ENCODE results near the gene CDH26. TPM values are rescaled to one million over a fixed set of nuclear protein-coding genes. Genes with fewer than 3 reads are reported as not detected.

The CDH26 gene
- total and polyA plus RNA-seq, 5 donors: 0.39 to 1.7 (median 1.2) TPM

DNA sequence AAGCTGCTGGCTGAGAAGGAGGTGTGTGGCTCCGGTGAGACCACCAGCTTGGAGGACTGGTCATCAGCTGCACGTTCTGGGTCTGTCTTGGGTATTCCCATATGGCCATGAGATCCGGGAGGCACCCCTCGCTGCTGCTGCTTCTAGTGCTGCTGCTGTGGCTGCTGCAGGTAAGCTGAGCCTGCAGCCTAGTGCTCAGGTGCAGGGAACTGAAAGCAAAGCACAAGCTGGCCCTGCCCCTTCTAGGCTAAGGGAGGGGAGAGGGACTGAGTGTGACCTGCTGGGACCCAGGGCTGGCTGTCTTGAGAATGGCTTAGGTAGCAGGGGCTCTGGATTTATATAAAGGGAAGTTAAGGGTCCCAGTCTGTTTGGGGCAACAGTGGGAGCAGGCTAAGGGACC lies 403 bp downstream of the CDH26 start:
- H3K27ac ChIP-seq (ENCODE audit: low read length): no peak overlapping the region
- no peaks in the 10 kb centered on the region for H3K4me1 ChIP-seq (ENCODE audit: control insufficient read depth, insufficient read depth, low read length)
- WGBS: 85% methylated on average over 4 of the region's 4 CpGs
- no peaks in the 10 kb centered on the region for H3K27me3 ChIP-seq (ENCODE audit: control insufficient read depth, insufficient read depth)
- H3K9me3 ChIP-seq (ENCODE audit: control insufficient read depth, low read length): no peaks in the 10 kb centered on the region
- no peak for DNase-seq
- no peak for ATAC-seq
- H3K4me3 ChIP-seq (ENCODE audit: low read length): no peak overlapping the region
- intact Hi-C loops (cut with DNase I): no loop called here

DNA sequence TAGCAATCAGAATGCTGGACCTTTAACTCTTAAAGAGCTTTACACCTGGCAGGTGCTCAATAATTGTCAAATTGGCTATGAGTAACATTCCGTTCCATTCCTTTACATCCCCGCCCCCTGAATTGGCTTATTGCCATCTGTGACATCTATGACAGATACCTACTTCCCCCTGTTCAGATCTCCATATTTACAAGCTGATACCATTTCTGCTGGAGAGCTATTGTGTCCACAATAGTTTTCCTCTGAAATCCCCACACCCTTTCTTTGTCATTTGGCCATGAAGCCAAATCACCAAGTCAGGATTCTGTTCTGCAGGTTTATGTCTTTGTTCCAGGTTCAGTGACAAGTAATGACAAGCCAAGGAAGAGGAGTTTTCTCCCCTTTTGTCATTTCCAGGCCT lies 3.2 kb downstream of the CDH26 start:
- Histone ChIP-seq H3K4me3 (ENCODE audit: low read length) (no peak overlapping the region), H3K27me3 (ENCODE audit: control insufficient read depth, insufficient read depth) (no peaks in the 10 kb centered on the region), H3K4me1 (ENCODE audit: control insufficient read depth, insufficient read depth, low read length) (no peaks in the 10 kb centered on the region), H3K27ac (ENCODE audit: low read length) (no peak overlapping the region), H3K9me3 (ENCODE audit: control insufficient read depth, low read length) (no peaks in the 10 kb centered on the region)
- intact Hi-C loops (cut with DNase I): no loop called here
- WGBS: 76% methylated on average over 2 of the region's 2 CpGs
- no peak for ATAC-seq
- no peak for DNase-seq

DNA sequence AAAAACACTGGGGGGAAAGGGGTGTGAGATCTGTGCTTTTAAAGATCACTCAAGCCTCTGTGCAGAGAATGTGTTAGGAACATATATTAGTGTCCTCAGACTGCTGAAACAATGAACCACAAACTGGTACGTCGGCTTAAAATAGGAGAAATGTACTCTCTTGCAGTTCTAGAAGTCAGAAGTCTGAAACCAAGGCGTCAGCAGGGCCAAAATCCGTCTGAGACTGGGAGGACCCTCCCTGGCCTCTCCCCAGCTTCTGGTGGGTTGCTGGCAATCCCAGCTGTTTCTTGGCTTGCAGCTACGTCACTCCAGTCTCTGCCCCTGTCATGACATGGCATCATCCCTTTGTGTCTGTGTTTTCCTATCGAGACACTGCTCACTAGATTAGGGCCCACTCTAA lies 3.9 kb downstream of the CDH26 start:
- ATAC-seq (no peak), DNase-seq (no peak)
- H3K27me3 ChIP-seq (ENCODE audit: control insufficient read depth, insufficient read depth): no peaks in the 10 kb centered on the region
- no peak overlapping the region for H3K4me3 ChIP-seq (ENCODE audit: low read length)
- no peaks in the 10 kb centered on the region for H3K4me1 ChIP-seq (ENCODE audit: control insufficient read depth, insufficient read depth, low read length)
- H3K9me3 ChIP-seq (ENCODE audit: control insufficient read depth, low read length): no peaks in the 10 kb centered on the region
- no peak overlapping the region for H3K27ac ChIP-seq (ENCODE audit: low read length)
- intact Hi-C loops (cut with DNase I): no loop called here
- whole genome bisulfite sequencing: 81% methylated on average over 6 of the region's 6 CpGs

DNA sequence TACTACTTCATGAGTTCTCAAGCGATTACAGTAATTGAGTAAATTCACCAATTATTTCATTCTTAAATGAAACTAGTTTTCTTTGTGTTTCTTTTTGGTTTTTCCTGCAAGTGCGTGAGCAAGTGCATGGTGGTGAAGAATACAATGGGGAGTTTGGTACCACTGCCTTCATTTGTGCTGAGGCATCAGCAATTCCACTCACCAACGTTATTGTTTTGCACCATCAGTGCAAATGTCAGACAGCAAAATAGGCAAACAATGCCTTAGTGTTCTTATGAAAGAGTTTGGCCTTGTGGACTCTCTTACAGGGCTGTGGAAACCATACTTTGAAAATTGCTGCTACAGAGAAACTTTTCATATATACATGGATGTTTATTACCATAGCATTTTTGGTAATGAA lies 8.2 kb downstream of the CDH26 start:
- ATAC-seq (no peak), DNase-seq (no peak)
- Histone ChIP-seq H3K9me3 (ENCODE audit: control insufficient read depth, low read length) (no peaks in the 10 kb centered on the region), H3K4me1 (ENCODE audit: control insufficient read depth, insufficient read depth, low read length) (no peaks in the 10 kb centered on the region), H3K27ac (ENCODE audit: low read length) (no peak overlapping the region), H3K4me3 (ENCODE audit: low read length) (no peak overlapping the region), H3K27me3 (ENCODE audit: control insufficient read depth, insufficient read depth) (no peaks in the 10 kb centered on the region)
- 84% methylated on average over 3 of the region's 3 CpGs for WGBS
- intact Hi-C loops (cut with DNase I): no loop called here

DNA sequence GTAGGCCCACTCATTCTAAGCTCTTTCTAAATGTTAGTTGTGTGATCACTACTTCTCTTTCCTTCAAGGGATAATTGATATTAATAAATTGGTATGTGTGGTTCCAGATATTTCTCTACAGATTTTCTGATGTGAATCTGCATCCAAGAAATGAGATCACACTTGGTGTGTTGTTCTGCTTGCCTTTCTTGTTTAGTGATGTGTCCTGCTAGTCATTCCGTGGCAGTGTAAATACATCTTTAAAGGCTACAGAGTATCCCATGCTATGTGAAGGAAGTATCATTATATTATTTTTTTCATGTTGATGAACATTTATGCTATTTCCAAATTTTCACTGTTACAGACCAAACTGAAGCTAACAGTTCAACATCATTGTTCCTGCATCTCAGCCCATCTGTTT lies 13.2 kb downstream of the CDH26 start:
- ATAC-seq (no peak), DNase-seq (no peak)
- Histone ChIP-seq H3K27ac (ENCODE audit: low read length) (no peak overlapping the region), H3K4me3 (ENCODE audit: low read length) (no peak overlapping the region), H3K27me3 (ENCODE audit: control insufficient read depth, insufficient read depth) (no peaks in the 10 kb centered on the region), H3K9me3 (ENCODE audit: control insufficient read depth, low read length) (no peaks in the 10 kb centered on the region), H3K4me1 (ENCODE audit: control insufficient read depth, insufficient read depth, low read length) (no peaks in the 10 kb centered on the region)
- intact Hi-C loops (cut with DNase I): no loop called here
- WGBS: 92% methylated on average over 1 of the region's 1 CpG

GRCh38 chr20:59972037-59972801 lies 14.0 kb downstream of the CDH26 start:
- 81% methylated on average over 12 of the region's 12 CpGs for WGBS
- intact Hi-C loops (cut with DNase I): no loop called here
- Histone ChIP-seq H3K4me3 (ENCODE audit: low read length) (no peak overlapping the region), H3K9me3 (ENCODE audit: control insufficient read depth, low read length) (no peaks in the 10 kb centered on the region), H3K27ac (ENCODE audit: low read length) (no peak overlapping the region), H3K27me3 (ENCODE audit: control insufficient read depth, insufficient read depth) (no peaks in the 10 kb centered on the region), H3K4me1 (ENCODE audit: control insufficient read depth, insufficient read depth, low read length) (no peaks in the 10 kb centered on the region)
- no peak for ATAC-seq
- DNase-seq: no peak

- intact Hi-C loops (cut with DNase I): no loop called here
Observed at GRCh38 chr20:59976156-59976782, 18.0 kb downstream of the CDH26 start.

GRCh38 chr20:59977086-59977485 lies 18.9 kb downstream of the CDH26 start:
- Histone ChIP-seq H3K27ac (ENCODE audit: low read length) (no peak overlapping the region), H3K4me3 (ENCODE audit: low read length) (no peak overlapping the region), H3K4me1 (ENCODE audit: control insufficient read depth, insufficient read depth, low read length) (no peaks in the 10 kb centered on the region), H3K27me3 (ENCODE audit: control insufficient read depth, insufficient read depth) (no peaks in the 10 kb centered on the region), H3K9me3 (ENCODE audit: control insufficient read depth, low read length) (no peaks in the 10 kb centered on the region)
- DNase-seq: no peak
- 87% methylated on average over 9 of the region's 9 CpGs for WGBS
- intact Hi-C loops (cut with DNase I): no loop called here
- no peak for ATAC-seq

More at GRCh38 chr20:59976156-59976782, 18.0 kb downstream of the CDH26 start:
- H3K9me3 ChIP-seq (ENCODE audit: control insufficient read depth, low read length): no peaks in the 10 kb centered on the region
- ATAC-seq: no peak
- H3K4me1 ChIP-seq (ENCODE audit: control insufficient read depth, insufficient read depth, low read length): no peaks in the 10 kb centered on the region
- H3K27me3 ChIP-seq (ENCODE audit: control insufficient read depth, insufficient read depth): no peaks in the 10 kb centered on the region
- H3K27ac ChIP-seq (ENCODE audit: low read length): no peak overlapping the region
- no peak for DNase-seq
- no peak overlapping the region for H3K4me3 ChIP-seq (ENCODE audit: low read length)
- WGBS: 80% methylated on average over 6 of the region's 6 CpGs

GRCh38 chr20:59983076-59983475 lies 24.9 kb downstream of the CDH26 start:
- no peak for ATAC-seq
- Histone ChIP-seq H3K4me1 (ENCODE audit: control insufficient read depth, insufficient read depth, low read length) (no peaks in the 10 kb centered on the region), H3K27me3 (ENCODE audit: control insufficient read depth, insufficient read depth) (no peaks in the 10 kb centered on the region), H3K9me3 (ENCODE audit: control insufficient read depth, low read length) (no peaks in the 10 kb centered on the region), H3K4me3 (ENCODE audit: low read length) (no peak overlapping the region), H3K27ac (ENCODE audit: low read length) (no peak overlapping the region)
- intact Hi-C loops (cut with DNase I): no loop called here
- 69% methylated on average over 9 of the region's 9 CpGs for WGBS
- no peak for DNase-seq

DNA sequence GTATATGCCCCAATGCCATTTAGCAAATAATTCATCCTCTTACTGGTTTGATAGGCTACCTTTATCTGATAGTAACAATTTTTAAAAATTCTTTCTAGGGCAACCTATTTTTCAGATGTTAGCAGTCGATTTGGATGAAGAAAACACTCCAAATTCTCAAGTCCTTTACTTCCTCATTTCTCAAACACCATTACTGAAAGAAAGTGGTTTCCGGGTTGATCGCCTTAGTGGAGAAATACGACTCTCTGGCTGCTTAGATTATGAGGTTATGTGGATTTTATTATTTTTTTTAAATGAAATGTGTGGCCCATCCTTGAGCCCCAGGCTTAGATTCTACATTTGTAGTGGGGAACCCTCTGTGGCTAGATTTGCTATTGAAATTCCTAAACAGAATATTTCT lies 26.3 kb downstream of the CDH26 start:
- ATAC-seq: no peak
- H3K27me3 ChIP-seq (ENCODE audit: control insufficient read depth, insufficient read depth): no peaks in the 10 kb centered on the region
- H3K27ac ChIP-seq (ENCODE audit: low read length): no peak overlapping the region
- no peaks in the 10 kb centered on the region for H3K4me1 ChIP-seq (ENCODE audit: control insufficient read depth, insufficient read depth, low read length)
- H3K4me3 ChIP-seq (ENCODE audit: low read length): no peak overlapping the region
- WGBS: 84% methylated on average over 4 of the region's 4 CpGs
- intact Hi-C loops (cut with DNase I): no loop called here
- H3K9me3 ChIP-seq (ENCODE audit: control insufficient read depth, low read length): no peaks in the 10 kb centered on the region
- no peak for DNase-seq

DNA sequence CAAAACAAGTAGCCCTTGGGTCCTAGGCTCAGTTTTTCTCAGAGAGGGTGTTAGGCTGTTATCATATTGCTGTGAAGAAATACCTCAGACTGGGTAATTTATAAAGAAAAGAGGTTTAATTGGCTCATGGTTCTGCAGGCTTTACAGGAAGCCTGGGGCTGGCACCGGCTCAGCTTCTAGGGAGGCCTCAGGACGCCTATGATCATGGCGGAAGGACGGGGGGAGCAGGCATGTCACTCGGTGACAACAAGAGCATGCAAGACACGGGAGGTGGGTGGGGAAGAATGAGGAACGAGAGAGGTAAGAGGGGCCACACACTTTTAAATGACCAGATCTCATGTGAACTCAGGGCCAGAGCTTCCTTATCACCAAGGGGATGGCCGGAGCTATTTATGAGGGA lies 26.9 kb downstream of the CDH26 start:
- Histone ChIP-seq H3K4me3 (ENCODE audit: low read length) (no peak overlapping the region), H3K27me3 (ENCODE audit: control insufficient read depth, insufficient read depth) (no peaks in the 10 kb centered on the region), H3K4me1 (ENCODE audit: control insufficient read depth, insufficient read depth, low read length) (no peaks in the 10 kb centered on the region), H3K27ac (ENCODE audit: low read length) (no peak overlapping the region), H3K9me3 (ENCODE audit: control insufficient read depth, low read length) (no peaks in the 10 kb centered on the region)
- DNase-seq: no peak
- no peak for ATAC-seq
- intact Hi-C loops (cut with DNase I): no loop called here
- WGBS: 73% methylated on average over 8 of the region's 8 CpGs
